ENCODE data around the gene JAZF1. TPM values are rescaled to one million over a fixed set of nuclear protein-coding genes. Genes with fewer than 3 reads are reported as not detected.

The JAZF1 gene
- total and polyA plus RNA-seq, 9 of the 15 experiments (the other 6 are each of a cell fraction or from before 2014, with no cell fraction given), result 0.04 to 0.64 (median 0.11) TPM; not detected in 3

DNA sequence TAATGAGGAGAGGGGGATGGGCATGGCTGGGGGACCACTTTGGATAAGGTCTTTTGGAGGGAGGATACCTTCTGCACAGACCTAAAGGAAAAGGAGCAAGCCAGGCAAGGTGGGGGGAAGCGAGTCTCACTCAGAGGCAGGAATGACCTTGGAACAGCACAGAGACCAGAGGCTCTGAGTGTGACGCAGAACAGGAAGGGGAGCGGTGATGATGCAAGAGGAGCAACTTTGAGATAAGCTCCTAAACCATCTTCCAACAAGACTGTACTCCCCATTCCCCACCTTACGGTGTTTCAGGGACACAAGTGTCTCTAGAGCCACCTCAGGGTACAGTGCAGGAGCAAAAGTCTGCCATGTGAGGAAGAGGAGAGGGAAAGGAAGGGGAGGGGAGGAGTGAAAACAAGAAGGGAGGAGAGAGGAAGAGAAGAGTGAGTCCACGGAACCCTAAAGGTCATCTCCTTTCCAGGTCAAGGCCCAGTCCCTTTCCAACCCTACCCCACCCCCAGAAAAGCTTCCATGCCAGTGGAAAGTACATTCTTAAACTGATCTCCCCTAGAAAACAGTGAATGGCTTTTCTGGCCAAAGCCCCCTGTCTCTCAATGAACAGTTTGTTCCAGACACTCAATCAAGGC lies 54.1 kb downstream of the JAZF1 start (continued):
- TF ChIP-seq CBX8 (IDR thresholded peaks at IDR 0.05; ENCODE audit: borderline replicate concordance, extremely low read depth, low read depth, low read length, poor library complexity, severe bottlenecking) (no peak), SRSF1 (IDR thresholded peaks at IDR 0.05; ENCODE audit: low read depth, low read length) (no peak), RBM34 (IDR thresholded peaks at IDR 0.05; ENCODE audit: borderline replicate concordance, insufficient read depth, low read length) (no peak), HDGF (IDR thresholded peaks at IDR 0.05) (no peak), PTTG1 (tag; IDR thresholded peaks at IDR 0.05; ENCODE audit: low read depth) (no peak), HEY1 (CRISPR knock-in tag; IDR thresholded peaks at IDR 0.05; ENCODE audit: borderline replicate concordance) (no peak), XRCC3 (IDR thresholded peaks at IDR 0.05) (no peak), FOXK2 (conservative IDR thresholded peaks at IDR 0.05 in 1 of 2, IDR thresholded peaks at IDR 0.05 in 1 of 2; ENCODE audit: low read depth in 2 of 2) (no peak), DPF2 (IDR thresholded peaks at IDR 0.05) (no peak), THRB (CRISPR knock-in tag; conservative IDR thresholded peaks at IDR 0.05) (no peak), FOXJ3 (CRISPR knock-in tag; IDR thresholded peaks at IDR 0.05) (no peak), U2AF2 (optimal IDR thresholded peaks at IDR 0.05; ENCODE audit: low read depth, low read length) (no peak), HDAC2 (IDR thresholded peaks at IDR 0.05) (no peak), ZNF511 (CRISPR knock-in tag; IDR thresholded peaks at IDR 0.05) (no peak), ZNF431 (CRISPR knock-in tag; IDR thresholded peaks at IDR 0.05) (no peak), HCFC1 (IDR thresholded peaks at IDR 0.05; ENCODE audit: low read depth, low read length) (no peak), ATF4 (CRISPR knock-in tag; IDR thresholded peaks at IDR 0.05) (peak; percentile 88)
- TF ChIP-seq, protein P1, sequence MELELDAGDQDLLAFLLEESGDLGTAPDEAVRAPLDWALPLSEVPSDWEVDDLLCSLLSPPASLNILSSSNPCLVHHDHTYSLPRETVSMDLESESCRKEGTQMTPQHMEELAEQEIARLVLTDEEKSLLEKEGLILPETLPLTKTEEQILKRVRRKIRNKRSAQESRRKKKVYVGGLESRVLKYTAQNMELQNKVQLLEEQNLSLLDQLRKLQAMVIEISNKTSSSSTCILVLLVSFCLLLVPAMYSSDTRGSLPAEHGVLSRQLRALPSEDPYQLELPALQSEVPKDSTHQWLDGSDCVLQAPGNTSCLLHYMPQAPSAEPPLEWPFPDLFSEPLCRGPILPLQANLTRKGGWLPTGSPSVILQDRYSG (tag; conservative IDR thresholded peaks at IDR 0.05; ENCODE audit: low read depth), result no peak

Measured in K562 (cell line).